HCT116 (cell line): ENCODE results near the gene ATP6V1B1. TPM values are rescaled to one million over a fixed set of nuclear protein-coding genes. Genes with fewer than 3 reads are reported as not detected.

Source experiments
- ATAC-seq: fragments of 200-7000 bp; cut with Tn5 transposase; 2 replicates; pipeline ENCODE4 v1.9.1; 2020; ENCODE audit warnings: mild to moderate bottlenecking, moderate library complexity
- BruUV-seq: library from RNA; stranded (reverse); fragments of 400-500 nt; replicated peaks from 2 replicates; lab custom pipeline; 2021; lab: Mats Ljungman, UMichigan
- CTCF ChIA-PET: fragments of 300-600 bp; sonication (Branson Sonifier 250); formaldehyde crosslinking; loops from one replicate; lab custom pipeline; 2021; ENCODE audit warnings: antibody characterized with exemption; lab: Charles Lee
- POLR2A ChIA-PET: fragments of 300-600, 350-600 bp; sonication (Branson Sonifier 250); formaldehyde crosslinking; loops from one replicate; lab custom pipeline; 2021; ENCODE audit warnings: antibody characterized with exemption; lab: Charles Lee
- RAD21 ChIA-PET, 2 experiments: fragments of 300-600 bp; sonication (Branson Sonifier 250); formaldehyde crosslinking; loops; one replicate each; lab custom pipeline; 2023; ENCODE audit warnings: low total read pairs in 2 of 2; ENCODE audit not compliant: uncharacterized antibody in 2 of 2, unreplicated experiment in 2 of 2, low non-redundant PET in 1 of 2; lab: Charles Lee
- DNase-seq: peaks from one replicate; pipeline ENCODE4 v3.0.0-alpha.2; 2010; ENCODE audit warnings: low read depth, low spot score
- H2AFZ ChIP-seq: fragments of 200-600 bp; shearing (Covaris generic), sonication (generic); 2 replicates; pipeline ENCODE4 v1.6.1; 2017; ENCODE audit warnings: low read depth, mixed run types, mixed read lengths, antibody characterized with exemption, low read length; ENCODE audit not compliant: poor library complexity, severe bottlenecking
- H3K27ac ChIP-seq: 2 replicates; pipeline ENCODE4 v1.5.1; 2012; ENCODE audit warnings: low read depth, low read length
- H3K27me3 ChIP-seq: fragments of 200-600 bp; sonication (generic); 2 replicates; pipeline ENCODE4 v1.6.1; 2016; ENCODE audit warnings: mixed run types, low read length, mixed read lengths; ENCODE audit not compliant: insufficient read depth
- H3K36me3 ChIP-seq, 2 experiments: fragments of 200-500 bp in 1 of 2; fragments of 200-600 bp in 1 of 2; sonication (Bioruptor generic) in 1 of 2; sonication (generic) in 1 of 2; 2 replicates each; pipeline versions ENCODE4 v1.5.1 to v1.6.1; 2014 to 2016; ENCODE audit warnings: low read length in 2 of 2, inconsistent platforms in 1 of 2, mixed read lengths in 1 of 2, mixed run types in 1 of 2; ENCODE audit not compliant: insufficient read depth in 2 of 2, control insufficient read depth in 1 of 2
- H3K4me1 ChIP-seq, 2 experiments: fragments of 200-600 bp in 1 of 2; sonication (generic) in 1 of 2; 2 replicates each; pipeline versions ENCODE4 v1.5.1 to v1.6.1; 2012 to 2017; ENCODE audit warnings: low read length in 2 of 2, inconsistent platforms in 1 of 2, mild to moderate bottlenecking in 1 of 2, mixed read lengths in 1 of 2, mixed run types in 1 of 2, moderate library complexity in 1 of 2; ENCODE audit not compliant: insufficient read depth in 2 of 2, control insufficient read depth in 1 of 2
- H3K4me2 ChIP-seq: fragments of 200-600 bp; sonication (generic); 2 replicates; pipeline ENCODE4 v1.6.1; 2017; ENCODE audit warnings: mixed run types, low read length, mixed read lengths
- H3K4me3 ChIP-seq, 2 experiments: fragments of 200-600 bp in 1 of 2; sonication (generic) in 1 of 2; replicated peaks in 1 of 2; 2 replicates each; pipeline ENCODE4 v1.5.1; 2011 to 2016; ENCODE audit warnings: low read length in 2 of 2, control low read depth in 1 of 2, low read depth in 1 of 2, mild to moderate bottlenecking in 1 of 2, mixed read lengths in 1 of 2, mixed run types in 1 of 2
- H3K79me2 ChIP-seq: fragments of 200-600 bp; sonication (generic); 2 replicates; pipeline ENCODE4 v1.6.1; 2017; ENCODE audit warnings: mild to moderate bottlenecking, mixed run types, low read length, moderate library complexity, mixed read lengths; ENCODE audit not compliant: insufficient read depth
- H3K9ac ChIP-seq: fragments of 200-600 bp; sonication (generic); 2 replicates; pipeline ENCODE4 v1.6.1; 2016; ENCODE audit warnings: low read length, mixed read lengths
- H3K9me2 ChIP-seq: fragments of 200-600 bp; sonication (generic), shearing (Covaris generic); 2 replicates; pipeline ENCODE4 v1.6.1; 2017; ENCODE audit warnings: mixed run types, mild to moderate bottlenecking, moderate library complexity; ENCODE audit not compliant: insufficient read depth
- H3K9me3 ChIP-seq, 2 experiments: fragments of 200-500 bp in 1 of 2; fragments of 200-600 bp in 1 of 2; sonication (Bioruptor generic) in 1 of 2; sonication (generic) in 1 of 2; 2 replicates each; pipeline ENCODE4 v1.6.1; 2014 to 2017; ENCODE audit warnings: low read length in 2 of 2, mixed read lengths in 2 of 2, inconsistent platforms in 1 of 2, low read depth in 1 of 2, mild to moderate bottlenecking in 1 of 2, mixed run types in 1 of 2, moderate library complexity in 1 of 2; ENCODE audit not compliant: control insufficient read depth in 1 of 2, insufficient read depth in 1 of 2
- H4K20me1 ChIP-seq: fragments of 200-600 bp; sonication (generic), shearing (Covaris generic); 2 replicates; pipeline ENCODE4 v1.6.1; 2017; ENCODE audit warnings: mixed run types, mild to moderate bottlenecking, moderate library complexity; ENCODE audit not compliant: insufficient read depth
- ATF3 ChIP-seq: IDR thresholded peaks from 2 replicates; pipeline ENCODE4 v1.6.1; 2012
- CBX3 ChIP-seq: IDR thresholded peaks from 2 replicates; pipeline ENCODE4 v1.6.1; 2012; ENCODE audit warnings: low read depth
- CEBPB ChIP-seq: IDR thresholded peaks from 2 replicates; pipeline ENCODE4 v1.6.1; 2012; ENCODE audit warnings: low read depth
- ELF1 ChIP-seq: IDR thresholded peaks from 2 replicates; pipeline ENCODE4 v1.6.1; 2012; ENCODE audit warnings: low read depth, borderline replicate concordance
- EZH2 ChIP-seq: fragments of 200-600 bp; sonication (generic); IDR thresholded peaks from 2 replicates; pipeline ENCODE4 v1.6.1; 2017; ENCODE audit warnings: antibody characterized with exemption, mixed run types
- FOSL1 ChIP-seq: IDR thresholded peaks from 2 replicates; pipeline ENCODE4 v1.6.1; 2012; ENCODE audit warnings: low read depth
- JUND ChIP-seq: IDR thresholded peaks from 2 replicates; pipeline ENCODE4 v1.6.1; 2012
- POLR2AphosphoS5 ChIP-seq: IDR thresholded peaks from 2 replicates; pipeline ENCODE4 v1.6.1; 2011; ENCODE audit warnings: mild to moderate bottlenecking, low read depth, low read length, moderate library complexity
- RAD21 ChIP-seq: IDR thresholded peaks from 2 replicates; pipeline ENCODE4 v1.6.1; 2012; ENCODE audit warnings: low read depth, mild to moderate bottlenecking
- SIN3A ChIP-seq: IDR thresholded peaks from 2 replicates; pipeline ENCODE4 v1.6.1; 2012; ENCODE audit warnings: low read depth
- SP1 ChIP-seq: IDR thresholded peaks from 2 replicates; pipeline ENCODE4 v1.6.1; 2012; ENCODE audit warnings: low read depth
- SRF ChIP-seq: IDR thresholded peaks from 2 replicates; pipeline ENCODE4 v1.6.1; 2012; ENCODE audit warnings: low read depth
- YY1 ChIP-seq: IDR thresholded peaks from 2 replicates; pipeline ENCODE4 v1.6.1; 2011; ENCODE audit warnings: low read length, low read depth, moderate library complexity, mild to moderate bottlenecking; ENCODE audit not compliant: insufficient replicate concordance; ENCODE audit errors: extremely low read depth
- ZFX ChIP-seq: fragments of 450-650 bp; IDR thresholded peaks from 2 replicates; pipeline ENCODE4 v1.6.1; 2017
- ZNF274 ChIP-seq: fragments of 200-500 bp; sonication (Bioruptor generic); IDR thresholded peaks from 2 replicates; pipeline ENCODE4 v1.6.1; 2014; ENCODE audit warnings: mild to moderate bottlenecking, low read depth, low read length, inconsistent platforms
- intact Hi-C: fragments of 100-400 bp; cut with micrococcal nuclease; formaldehyde crosslinking; loops from 2 replicates; pipeline ENCODE4 v1.10.0; 2022
- total RNA-seq: library from RNA; stranded (reverse); gene quantifications from one replicate; pipeline ENCODE4 v1.2.1, GENCODE V29; 2021; ENCODE audit not compliant: unreplicated experiment
- TF ChIP-seq, protein P1 (sequence below): IDR thresholded peaks from 2 replicates; pipeline ENCODE4 v1.6.1; 2012
- TF ChIP-seq, protein P2 (sequence below): IDR thresholded peaks from 2 replicates; pipeline ENCODE4 v1.6.1; 2012; ENCODE audit warnings: low read depth
- TF ChIP-seq, protein P3 (sequence below), 3 experiments: fragments of 200-600 bp in 1 of 3; sonication (generic) in 1 of 3; IDR thresholded peaks in 2 of 3; conservative IDR thresholded peaks in 1 of 3; 2 replicates each; pipeline ENCODE4 v1.5.1; 2012 to 2017; ENCODE audit warnings: low read depth in 2 of 3, low read length in 2 of 3, antibody characterized with exemption in 1 of 3, borderline replicate concordance in 1 of 3, control low read depth in 1 of 3, mild to moderate bottlenecking in 1 of 3, mixed read lengths in 1 of 3, mixed run types in 1 of 3, moderate library complexity in 1 of 3; ENCODE audit not compliant: insufficient read depth in 1 of 3

ATP6V1B1 gene
- total RNA-seq, 1 experiment from 2014 or later: 0.74 TPM

GRCh38 chr2:70918016-70918415 is 17.7 kb upstream of the ATP6V1B1 start:
- Histone ChIP-seq H3K27ac (no peak overlapping the region), H3K9me2 (no peaks in the 10 kb centered on the region), H3K9me3 (no peaks in the 10 kb centered on the region), H3K4me1 (no peaks in the 10 kb centered on the region), H3K4me2 (no peak overlapping the region), H3K27me3 (no peaks in the 10 kb centered on the region), H3K36me3 (no peaks in the 10 kb centered on the region), H2AFZ (no peak overlapping the region), H3K4me3 (no peak overlapping the region), H3K79me2 (no peaks in the 10 kb centered on the region), H4K20me1 (no peaks in the 10 kb centered on the region)
- ChIA-PET RAD21 (no interaction called here), POLR2A (no interaction called here)
- no TSS peak for BruUV-seq
- intact Hi-C loops: no loop called here
- DNase-seq (no peak), ATAC-seq (no peak)
- no peak for TF ChIP-seq SP1
- no peak for TF ChIP-seq CBX3
- no peak for TF ChIP-seq JUND
- no peak for TF ChIP-seq ZFX
- TF ChIP-seq, protein P1, sequence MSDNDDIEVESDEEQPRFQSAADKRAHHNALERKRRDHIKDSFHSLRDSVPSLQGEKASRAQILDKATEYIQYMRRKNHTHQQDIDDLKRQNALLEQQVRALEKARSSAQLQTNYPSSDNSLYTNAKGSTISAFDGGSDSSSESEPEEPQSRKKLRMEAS: no peak
- no peak for TF ChIP-seq CEBPB
- TF ChIP-seq, protein P2, sequence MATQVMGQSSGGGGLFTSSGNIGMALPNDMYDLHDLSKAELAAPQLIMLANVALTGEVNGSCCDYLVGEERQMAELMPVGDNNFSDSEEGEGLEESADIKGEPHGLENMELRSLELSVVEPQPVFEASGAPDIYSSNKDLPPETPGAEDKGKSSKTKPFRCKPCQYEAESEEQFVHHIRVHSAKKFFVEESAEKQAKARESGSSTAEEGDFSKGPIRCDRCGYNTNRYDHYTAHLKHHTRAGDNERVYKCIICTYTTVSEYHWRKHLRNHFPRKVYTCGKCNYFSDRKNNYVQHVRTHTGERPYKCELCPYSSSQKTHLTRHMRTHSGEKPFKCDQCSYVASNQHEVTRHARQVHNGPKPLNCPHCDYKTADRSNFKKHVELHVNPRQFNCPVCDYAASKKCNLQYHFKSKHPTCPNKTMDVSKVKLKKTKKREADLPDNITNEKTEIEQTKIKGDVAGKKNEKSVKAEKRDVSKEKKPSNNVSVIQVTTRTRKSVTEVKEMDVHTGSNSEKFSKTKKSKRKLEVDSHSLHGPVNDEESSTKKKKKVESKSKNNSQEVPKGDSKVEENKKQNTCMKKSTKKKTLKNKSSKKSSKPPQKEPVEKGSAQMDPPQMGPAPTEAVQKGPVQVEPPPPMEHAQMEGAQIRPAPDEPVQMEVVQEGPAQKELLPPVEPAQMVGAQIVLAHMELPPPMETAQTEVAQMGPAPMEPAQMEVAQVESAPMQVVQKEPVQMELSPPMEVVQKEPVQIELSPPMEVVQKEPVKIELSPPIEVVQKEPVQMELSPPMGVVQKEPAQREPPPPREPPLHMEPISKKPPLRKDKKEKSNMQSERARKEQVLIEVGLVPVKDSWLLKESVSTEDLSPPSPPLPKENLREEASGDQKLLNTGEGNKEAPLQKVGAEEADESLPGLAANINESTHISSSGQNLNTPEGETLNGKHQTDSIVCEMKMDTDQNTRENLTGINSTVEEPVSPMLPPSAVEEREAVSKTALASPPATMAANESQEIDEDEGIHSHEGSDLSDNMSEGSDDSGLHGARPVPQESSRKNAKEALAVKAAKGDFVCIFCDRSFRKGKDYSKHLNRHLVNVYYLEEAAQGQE: no peak
- TF ChIP-seq ZNF274: no peak
- TF ChIP-seq POLR2AphosphoS5: no peak
- TF ChIP-seq RAD21: no peak
- TF ChIP-seq FOSL1: no peak
- no peak for TF ChIP-seq ATF3
- TF ChIP-seq, protein P3, sequence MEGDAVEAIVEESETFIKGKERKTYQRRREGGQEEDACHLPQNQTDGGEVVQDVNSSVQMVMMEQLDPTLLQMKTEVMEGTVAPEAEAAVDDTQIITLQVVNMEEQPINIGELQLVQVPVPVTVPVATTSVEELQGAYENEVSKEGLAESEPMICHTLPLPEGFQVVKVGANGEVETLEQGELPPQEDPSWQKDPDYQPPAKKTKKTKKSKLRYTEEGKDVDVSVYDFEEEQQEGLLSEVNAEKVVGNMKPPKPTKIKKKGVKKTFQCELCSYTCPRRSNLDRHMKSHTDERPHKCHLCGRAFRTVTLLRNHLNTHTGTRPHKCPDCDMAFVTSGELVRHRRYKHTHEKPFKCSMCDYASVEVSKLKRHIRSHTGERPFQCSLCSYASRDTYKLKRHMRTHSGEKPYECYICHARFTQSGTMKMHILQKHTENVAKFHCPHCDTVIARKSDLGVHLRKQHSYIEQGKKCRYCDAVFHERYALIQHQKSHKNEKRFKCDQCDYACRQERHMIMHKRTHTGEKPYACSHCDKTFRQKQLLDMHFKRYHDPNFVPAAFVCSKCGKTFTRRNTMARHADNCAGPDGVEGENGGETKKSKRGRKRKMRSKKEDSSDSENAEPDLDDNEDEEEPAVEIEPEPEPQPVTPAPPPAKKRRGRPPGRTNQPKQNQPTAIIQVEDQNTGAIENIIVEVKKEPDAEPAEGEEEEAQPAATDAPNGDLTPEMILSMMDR (IDR thresholded peaks at IDR 0.05 in 2 of 3, conservative IDR thresholded peaks at IDR 0.05 in 1 of 3; ENCODE audit: borderline replicate concordance in 1 of 3, insufficient read depth in 1 of 3, low read depth in 2 of 3, low read length in 2 of 3): no peak
- TF ChIP-seq YY1: no peak
- no peak for TF ChIP-seq ELF1
- TF ChIP-seq SIN3A: no peak
- no peak for TF ChIP-seq EZH2
- no peak for TF ChIP-seq SRF
- TF ChIP-seq, all 23 proteins: peak for 0
- CTCF ChIA-PET: interaction anchor here (1.4 kb wide), 1 partner anchor 30 kb away, joined by 4 read pairs; no protein-coding TSS in a partner anchor
- no peak overlapping the region for H3K9ac ChIP-seq
